Cardiac fibroblast (primary cell): ENCODE results near the gene GRN.

Source experiments
- DNase-seq, 2 donors: peaks; one replicate each; pipeline versions ENCODE4 v3.0.0 to v3.0.0-alpha.2; 2010; ENCODE audit warnings: low read depth in 2 of 2
- H3K4me3 ChIP-seq, 2 donors: replicated peaks in 1 of 2; 1 replicate in 1 of 2; 2 replicates in 1 of 2; pipeline ENCODE4 v1.5.1; 2011; ENCODE audit warnings: low read depth in 2 of 2, low read length in 2 of 2, mild to moderate bottlenecking in 2 of 2, moderate library complexity in 1 of 2
- TF ChIP-seq, protein P1 (sequence below): IDR thresholded peaks from one replicate; pipeline ENCODE4 v1.5.1; 2011; ENCODE audit warnings: low read depth, mild to moderate bottlenecking, low read length, inconsistent platforms

The GRN gene

DNA sequence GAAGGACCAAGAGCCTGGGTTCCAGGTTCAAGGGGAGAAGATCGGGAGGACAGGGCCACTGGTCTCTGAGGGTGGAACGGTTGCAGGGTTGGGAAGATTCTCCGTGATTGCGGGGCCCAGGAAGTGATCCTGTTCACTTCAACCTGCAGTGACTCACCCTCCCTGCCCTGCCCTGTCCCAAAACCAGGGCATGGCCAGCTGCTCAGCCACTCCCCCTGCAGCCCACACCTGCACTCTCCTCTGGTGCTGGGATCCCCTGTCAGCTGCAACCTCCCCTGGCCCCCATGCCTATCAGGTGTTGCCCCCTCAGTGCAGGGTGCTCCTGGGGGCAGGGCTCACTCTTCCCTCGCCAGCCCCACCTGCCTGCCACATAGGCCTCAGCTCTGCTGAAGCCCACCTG lies 35.6 kb upstream of the GRN start:
- no peak for DNase-seq
- H3K4me3 ChIP-seq = no peak overlapping the region
- TF ChIP-seq, protein P1, sequence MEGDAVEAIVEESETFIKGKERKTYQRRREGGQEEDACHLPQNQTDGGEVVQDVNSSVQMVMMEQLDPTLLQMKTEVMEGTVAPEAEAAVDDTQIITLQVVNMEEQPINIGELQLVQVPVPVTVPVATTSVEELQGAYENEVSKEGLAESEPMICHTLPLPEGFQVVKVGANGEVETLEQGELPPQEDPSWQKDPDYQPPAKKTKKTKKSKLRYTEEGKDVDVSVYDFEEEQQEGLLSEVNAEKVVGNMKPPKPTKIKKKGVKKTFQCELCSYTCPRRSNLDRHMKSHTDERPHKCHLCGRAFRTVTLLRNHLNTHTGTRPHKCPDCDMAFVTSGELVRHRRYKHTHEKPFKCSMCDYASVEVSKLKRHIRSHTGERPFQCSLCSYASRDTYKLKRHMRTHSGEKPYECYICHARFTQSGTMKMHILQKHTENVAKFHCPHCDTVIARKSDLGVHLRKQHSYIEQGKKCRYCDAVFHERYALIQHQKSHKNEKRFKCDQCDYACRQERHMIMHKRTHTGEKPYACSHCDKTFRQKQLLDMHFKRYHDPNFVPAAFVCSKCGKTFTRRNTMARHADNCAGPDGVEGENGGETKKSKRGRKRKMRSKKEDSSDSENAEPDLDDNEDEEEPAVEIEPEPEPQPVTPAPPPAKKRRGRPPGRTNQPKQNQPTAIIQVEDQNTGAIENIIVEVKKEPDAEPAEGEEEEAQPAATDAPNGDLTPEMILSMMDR = no peak

- TF ChIP-seq, protein P1 = no peak
- DNase-seq = no peak
- no peak overlapping the region for H3K4me3 ChIP-seq
Measured at GRCh38 chr17:44310188-44310587, 34.9 kb upstream of the GRN start.

- no peak overlapping the region for H3K4me3 ChIP-seq
- TF ChIP-seq, protein P1 = no peak
- no peak for DNase-seq
Measured at GRCh38 chr17:44310609-44311376, 34.3 kb upstream of the GRN start.

DNA sequence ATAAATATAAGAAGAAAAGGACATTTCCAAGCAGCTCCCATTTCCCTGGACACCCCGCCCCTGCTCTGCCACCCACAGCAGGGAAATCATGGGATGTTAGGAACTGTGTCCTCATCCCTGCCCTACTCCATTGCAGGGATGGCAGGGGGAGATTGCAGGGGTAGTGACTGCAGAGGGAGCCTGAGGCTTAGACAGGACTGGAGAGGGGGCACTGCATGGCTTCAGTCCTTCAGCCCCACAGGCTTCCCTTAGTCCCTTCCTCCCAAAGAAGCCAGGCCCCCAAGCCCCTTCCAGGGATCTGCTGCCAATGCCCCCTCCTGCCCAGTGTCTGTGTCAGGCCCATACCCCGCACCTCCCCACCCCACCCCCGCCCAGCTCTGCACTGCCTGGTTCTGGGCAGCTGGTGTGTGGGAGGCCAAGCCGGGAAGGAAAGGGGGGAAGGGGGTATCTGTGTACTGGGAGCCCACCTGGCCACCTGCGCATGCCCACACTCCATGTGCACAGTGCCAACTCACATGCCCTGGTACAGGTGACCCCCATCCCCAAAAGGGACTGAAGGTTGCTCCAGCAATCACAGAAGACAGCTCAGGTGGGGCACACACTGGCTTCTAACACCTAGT lies 33.4 kb upstream of the GRN start:
- no peak overlapping the region for H3K4me3 ChIP-seq
- DNase-seq = no peak
- TF ChIP-seq, protein P1 = no peak

- TF ChIP-seq, protein P1 = no peak
- H3K4me3 ChIP-seq = no peak overlapping the region
- no peak for DNase-seq
Measured at GRCh38 chr17:44312396-44313104, 32.6 kb upstream of the GRN start.

DNA sequence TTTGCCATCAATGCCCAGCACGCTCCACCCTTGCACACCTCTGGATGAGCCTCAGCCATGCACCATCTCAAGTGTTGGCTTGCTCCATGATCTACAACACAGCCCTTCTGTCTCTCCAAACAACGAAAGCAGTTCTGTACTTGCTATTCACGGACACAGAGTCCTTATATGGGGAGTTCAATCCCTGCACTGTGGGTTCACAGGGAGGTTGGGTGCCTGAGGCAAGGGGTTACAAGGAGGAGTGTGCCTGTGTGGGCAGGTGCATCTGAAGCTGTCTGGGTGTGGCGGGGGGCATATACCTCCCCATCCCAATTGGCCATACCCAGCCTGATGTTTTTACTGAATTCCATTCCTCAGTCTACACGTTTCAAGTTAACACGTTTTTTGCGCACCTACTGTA lies 31.1 kb upstream of the GRN start:
- TF ChIP-seq, protein P1 = no peak
- DNase-seq = no peak
- no peak overlapping the region for H3K4me3 ChIP-seq
